Naive thymus-derived CD4-positive, alpha-beta T cell (primary cell): Measurements from ENCODE around the gene CYB5B. TPM values are rescaled to one million over a fixed set of nuclear protein-coding genes. Genes with fewer than 3 reads are reported as not detected.

Source experiments
- ATAC-seq: fragments of 150-1000 bp; cut with Tn5 transposase; 2 replicates; pipeline ENCODE4 v1.10.0; 2021; ENCODE audit warnings: mild to moderate bottlenecking, moderate library complexity
- CTCF ChIA-PET: fragments of 350-600 bp; sonication (Branson Sonifier 250); formaldehyde crosslinking; loops from one replicate; lab custom pipeline; 2021; ENCODE audit warnings: antibody characterized with exemption; lab: Charles Lee
- POLR2A ChIA-PET: fragments of 350-600 bp; sonication (Branson Sonifier 250); formaldehyde crosslinking; loops from one replicate; lab custom pipeline; 2021; ENCODE audit warnings: antibody characterized with exemption, inconsistent platforms; lab: Charles Lee
- DNase-seq, 9 donors: peaks; one replicate each; pipeline versions ENCODE4 v3.0.0 to v3.0.0-alpha.2; 2020 to 2022; ENCODE audit warnings: mixed read lengths in 1 of 9
- H3K27ac ChIP-seq: one replicate; pipeline ENCODE4 v1.7.0; 2013; ENCODE audit warnings: mild to moderate bottlenecking, low read depth, low read length, moderate library complexity
- H3K27me3 ChIP-seq, 2 donors: one replicate each; pipeline ENCODE4 v1.7.0; 2013; ENCODE audit warnings: low read length in 2 of 2, mild to moderate bottlenecking in 2 of 2, moderate library complexity in 2 of 2; ENCODE audit not compliant: control insufficient read depth in 2 of 2, insufficient read depth in 2 of 2
- H3K36me3 ChIP-seq, 3 experiments: 1 replicate in 2 of 3; 2 replicates in 1 of 3; pipeline ENCODE4 v1.7.0; 2013; ENCODE audit warnings: low read length in 3 of 3, mild to moderate bottlenecking in 3 of 3, moderate library complexity in 1 of 3; ENCODE audit not compliant: insufficient read depth in 3 of 3, control insufficient read depth in 2 of 3
- H3K4me1 ChIP-seq, 2 donors: one replicate each; pipeline ENCODE4 v1.7.0; 2013; ENCODE audit warnings: low read length in 2 of 2, mild to moderate bottlenecking in 2 of 2, moderate library complexity in 1 of 2; ENCODE audit not compliant: control insufficient read depth in 2 of 2, insufficient read depth in 2 of 2
- H3K4me3 ChIP-seq: 2 replicates; pipeline ENCODE4 v1.7.0; 2013; ENCODE audit warnings: mild to moderate bottlenecking, low read length
- H3K9me3 ChIP-seq, 3 experiments: 1 replicate in 2 of 3; 2 replicates in 1 of 3; pipeline ENCODE4 v1.7.0; 2013; ENCODE audit warnings: low read length in 3 of 3; ENCODE audit not compliant: control insufficient read depth in 2 of 3
- H3K27ac Mint-ChIP-seq, 9 donors: one replicate each; pipeline ENCODE4 v1.8.0; 2020 to 2022; ENCODE audit warnings: mixed read lengths in 9 of 9, mild to moderate bottlenecking in 8 of 9, moderate library complexity in 5 of 9, inconsistent platforms in 2 of 9
- H3K27me3 Mint-ChIP-seq, 5 donors: one replicate each; pipeline ENCODE4 v1.8.0; 2021 to 2022; ENCODE audit warnings: mixed read lengths in 5 of 5, mild to moderate bottlenecking in 1 of 5
- H3K36me3 Mint-ChIP-seq, 5 donors: one replicate each; pipeline ENCODE4 v1.8.0; 2020 to 2022; ENCODE audit warnings: mixed read lengths in 5 of 5, mild to moderate bottlenecking in 3 of 5, inconsistent platforms in 1 of 5
- H3K4me1 Mint-ChIP-seq, 7 donors: one replicate each; pipeline ENCODE4 v1.8.0; 2020 to 2022; ENCODE audit warnings: mixed read lengths in 7 of 7, mild to moderate bottlenecking in 3 of 7, inconsistent platforms in 1 of 7
- H3K4me3 Mint-ChIP-seq, 10 donors: one replicate each; pipeline ENCODE4 v1.8.0; 2020 to 2022; ENCODE audit warnings: mild to moderate bottlenecking in 10 of 10, mixed read lengths in 10 of 10, moderate library complexity in 6 of 10, inconsistent platforms in 2 of 10
- H3K9me3 Mint-ChIP-seq, 11 donors: one replicate each; pipeline ENCODE4 v1.8.0; 2020 to 2022; ENCODE audit warnings: mixed read lengths in 11 of 11, mild to moderate bottlenecking in 4 of 11, inconsistent platforms in 1 of 11, moderate library complexity in 1 of 11
- intact Hi-C, 2 donors: fragments of 100-400 bp; cut with micrococcal nuclease; formaldehyde crosslinking; loops; one replicate each; pipeline ENCODE4 v1.15.1; 2023
- polyA plus RNA-seq, 2 donors: library from polyadenylated mRNA; unstranded; fragments of 300-500 nt; fragmentation: Illumina TruSeq; gene quantifications; one replicate each; pipeline ENCODE4 v1.2.3, GENCODE V29; 2021
- total RNA-seq, 6 experiments: library from RNA in 5 of 6; stranded (reverse) in 5 of 6; gene quantifications; 1 replicate in 5 of 6; 2 replicates in 1 of 6; pipeline ENCODE4 v1.2.3 and lab custom pipeline; 2021 to 2026

The CYB5B gene
- total and polyA plus RNA-seq, 7 experiments from 2014 or later = 29.6 to 148 (median 49.2) TPM

DNA sequence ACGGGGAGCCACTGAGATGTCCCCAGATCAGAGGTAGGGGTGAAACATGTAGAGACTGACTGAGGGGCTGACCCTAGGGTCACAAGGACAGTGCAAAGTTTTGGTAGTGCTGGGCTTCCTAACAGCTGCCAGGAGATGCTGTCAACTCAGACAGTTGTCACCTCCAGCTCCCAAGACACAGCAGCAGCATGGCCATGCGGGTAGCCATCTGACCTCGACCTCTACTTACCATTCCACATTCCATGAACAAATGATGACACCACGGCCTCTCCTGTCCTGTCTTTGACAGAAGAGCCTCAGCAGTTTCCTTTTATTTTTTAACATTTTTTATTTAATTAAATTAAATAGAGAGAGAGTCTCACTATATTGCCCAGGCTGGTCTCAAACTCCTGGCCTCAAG lies 76.1 kb downstream of the CYB5B start:
- DNase-seq = no peak
- ChIA-PET POLR2A (interaction anchor here (0.6 kb wide), 1 partner anchor 13 kb away, joined by 3 read pairs; no protein-coding TSS in a partner anchor), CTCF (no interaction called here)
- Histone ChIP-seq H3K4me3 (no peak overlapping the region), H3K27me3 (no peaks in the 10 kb centered on the region), H3K27ac (no peak overlapping the region), H3K36me3 (no peaks in the 10 kb centered on the region), H3K4me1 (no peaks in the 10 kb centered on the region), H3K9me3 (no peaks in the 10 kb centered on the region)
- H3K9me3 Mint-ChIP-seq = no peaks in the 10 kb centered on the region
- ATAC-seq = no peak
- no peak overlapping the region for H3K27ac Mint-ChIP-seq
- peaks cover 0 to 7% (median 0%) of the 10 kb centered on the region in 7 donors for H3K4me1 Mint-ChIP-seq
- peaks cover 0 to 3% (median 0%) of the 10 kb centered on the region in 5 donors for H3K27me3 Mint-ChIP-seq
- intact Hi-C loops = no loop called here
- no peak overlapping the region for H3K4me3 Mint-ChIP-seq
- H3K36me3 Mint-ChIP-seq = no peaks in the 10 kb centered on the region

- H3K27me3 ChIP-seq = no peaks in the 10 kb centered on the region
- no peaks in the 10 kb centered on the region for H3K36me3 Mint-ChIP-seq
- peaks cover 0 to 3% (median 0%) of the 10 kb centered on the region in 5 donors for H3K27me3 Mint-ChIP-seq
- H3K36me3 ChIP-seq = no peaks in the 10 kb centered on the region
- intact Hi-C loops = no loop called here
- peaks cover 0 to 7% (median 0%) of the 10 kb centered on the region in 7 donors for H3K4me1 Mint-ChIP-seq
- H3K27ac ChIP-seq = no peak overlapping the region
- H3K4me3 ChIP-seq = no peak overlapping the region
- no peaks in the 10 kb centered on the region for H3K9me3 Mint-ChIP-seq
- H3K4me3 Mint-ChIP-seq = no peak overlapping the region
- ChIA-PET POLR2A (no interaction called here), CTCF (no interaction called here)
- H3K9me3 ChIP-seq = no peaks in the 10 kb centered on the region
- no peaks in the 10 kb centered on the region for H3K4me1 ChIP-seq
- no peak for ATAC-seq
- H3K27ac Mint-ChIP-seq = peak overlapping the region in 1 of 9 donors; percentile 10
- no peak for DNase-seq
Measured at GRCh38 chr16:69501956-69502745, 77.7 kb downstream of the CYB5B start.

- intact Hi-C loops = no loop called here
- CTCF ChIA-PET = no interaction called here
- no peaks in the 10 kb centered on the region for H3K27me3 ChIP-seq
Measured at GRCh38 chr16:69503244-69503643, 78.8 kb downstream of the CYB5B start.

DNA sequence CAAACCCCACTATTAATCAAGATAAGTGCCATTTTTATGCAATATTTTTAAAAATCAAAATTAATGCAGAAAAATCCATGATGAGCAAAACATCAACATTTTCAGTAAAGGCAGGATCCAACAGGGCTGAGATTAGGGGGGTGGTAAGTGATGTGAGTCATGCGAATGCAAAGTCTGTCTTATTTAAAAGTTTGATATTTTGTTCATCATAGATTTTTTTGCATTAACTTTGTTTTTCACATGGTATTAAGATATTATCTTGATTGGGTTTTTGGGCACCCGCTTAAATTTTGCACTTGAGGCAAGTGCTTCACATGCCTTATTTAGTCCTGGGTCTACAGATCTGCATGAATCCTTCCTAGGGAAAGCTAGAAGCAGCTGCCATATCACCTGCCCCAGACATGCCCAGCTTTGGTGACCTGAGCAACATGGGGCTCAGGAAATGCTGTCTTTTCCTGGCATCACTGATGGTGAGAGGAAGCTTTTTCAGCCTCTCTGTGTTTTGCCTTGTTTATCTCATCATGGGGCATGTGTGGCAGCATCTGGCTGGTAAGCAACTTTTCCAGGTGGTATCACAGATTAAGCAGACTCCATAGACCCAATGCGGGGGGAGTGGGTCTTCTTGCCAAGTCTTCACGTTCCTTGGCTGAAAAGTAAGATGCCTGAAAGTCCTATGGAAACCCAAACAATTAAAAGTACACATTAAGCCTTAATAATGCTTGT lies 83.8 kb downstream of the CYB5B start:
- DNase-seq (no peak), ATAC-seq (no peak)
- Histone ChIP-seq H3K4me1 (no peaks in the 10 kb centered on the region), H3K4me3 (no peak overlapping the region), H3K27me3 (no peaks in the 10 kb centered on the region), H3K9me3 (no peaks in the 10 kb centered on the region), H3K27ac (no peak overlapping the region), H3K36me3 (no peaks in the 10 kb centered on the region)
- ChIA-PET POLR2A (no interaction called here), CTCF (no interaction called here)
- Mint-ChIP-seq H3K9me3 (peaks cover 0 to 2% (median 0%) of the 10 kb centered on the region in 11 donors), H3K36me3 (no peaks in the 10 kb centered on the region), H3K4me3 (no peak overlapping the region), H3K27ac (no peak overlapping the region), H3K4me1 (peaks cover 0 to 3% (median 0%) of the 10 kb centered on the region in 7 donors), H3K27me3 (peaks cover 0 to 7% (median 0%) of the 10 kb centered on the region in 5 donors)
- intact Hi-C loops = no loop called here

More at GRCh38 chr16:69503244-69503643, 78.8 kb downstream of the CYB5B start:
- no peak overlapping the region for H3K27ac Mint-ChIP-seq
- peaks cover 0 to 8% (median 0%) of the 10 kb centered on the region in 7 donors for H3K4me1 Mint-ChIP-seq
- no peaks in the 10 kb centered on the region for H3K36me3 Mint-ChIP-seq
- Histone ChIP-seq H3K4me3 (no peak overlapping the region), H3K9me3 (no peaks in the 10 kb centered on the region), H3K36me3 (no peaks in the 10 kb centered on the region), H3K4me1 (no peaks in the 10 kb centered on the region), H3K27ac (no peak overlapping the region)
- no peaks in the 10 kb centered on the region for H3K9me3 Mint-ChIP-seq
- no peak overlapping the region for H3K4me3 Mint-ChIP-seq
- POLR2A ChIA-PET = no interaction called here
- no peak for DNase-seq
- no peak for ATAC-seq
- peaks cover 0 to 7% (median 3%) of the 10 kb centered on the region in 5 donors for H3K27me3 Mint-ChIP-seq

- Histone ChIP-seq H3K36me3 (no peaks in the 10 kb centered on the region), H3K9me3 (no peaks in the 10 kb centered on the region), H3K27me3 (no peaks in the 10 kb centered on the region), H3K4me3 (no peak overlapping the region), H3K4me1 (no peaks in the 10 kb centered on the region), H3K27ac (no peak overlapping the region)
- peaks cover 0 to 3% (median 0%) of the 10 kb centered on the region in 7 donors for H3K4me1 Mint-ChIP-seq
- H3K36me3 Mint-ChIP-seq = no peaks in the 10 kb centered on the region
- ChIA-PET POLR2A (no interaction called here), CTCF (no interaction called here)
- H3K27ac Mint-ChIP-seq = no peak overlapping the region
- ATAC-seq = no peak
- H3K27me3 Mint-ChIP-seq = peaks cover 0 to 7% (median 0%) of the 10 kb centered on the region in 5 donors
- peaks cover 0 to 2% (median 0%) of the 10 kb centered on the region in 11 donors for H3K9me3 Mint-ChIP-seq
- H3K4me3 Mint-ChIP-seq = no peak overlapping the region
- intact Hi-C loops = no loop called here
- DNase-seq = no peak
Measured at GRCh38 chr16:69509125-69509524, 84.7 kb downstream of the CYB5B start.

GRCh38 chr16:69511651-69512050 lies 87.2 kb downstream of the CYB5B start:
- DNase-seq = no peak

More at GRCh38 chr16:69511651-69512050, 87.2 kb downstream of the CYB5B start:
- H3K4me3 ChIP-seq = no peak overlapping the region
- ChIA-PET POLR2A (no interaction called here), CTCF (interaction anchor here (0.7 kb wide), 1 partner anchor 152 kb away, joined by 3 read pairs; no protein-coding TSS in a partner anchor)
- no peak overlapping the region for H3K4me3 Mint-ChIP-seq
- no peaks in the 10 kb centered on the region for H3K27me3 ChIP-seq
- no peak overlapping the region for H3K27ac ChIP-seq
- intact Hi-C loops = no loop called here
- peak; percentile 32 for ATAC-seq
- peaks cover 0 to 5% (median 0%) of the 10 kb centered on the region in 7 donors for H3K4me1 Mint-ChIP-seq
- peaks cover 0 to 10% (median 0%) of the 10 kb centered on the region in 5 donors for H3K27me3 Mint-ChIP-seq
- H3K4me1 ChIP-seq = no peaks in the 10 kb centered on the region
- H3K27ac Mint-ChIP-seq = no peak overlapping the region
- no peaks in the 10 kb centered on the region for H3K9me3 ChIP-seq
- H3K36me3 ChIP-seq = no peaks in the 10 kb centered on the region
- peaks cover 0 to 3% (median 0%) of the 10 kb centered on the region in 5 donors for H3K36me3 Mint-ChIP-seq
- H3K9me3 Mint-ChIP-seq = peaks cover 0 to 12% (median 0%) of the 10 kb centered on the region in 11 donors
